HG02852 (cell line): ENCODE data around the gene UHRF2.
"Not testable (repeated sequence)": the region's sequence is repeated elsewhere in the genome, so short reads cannot be mapped to it uniquely, and the experiment has no call there.

Experiments used
- ATAC-seq: cut with Tn5 transposase; IDR thresholded peaks from one replicate; pipeline ENCODE4 v1.9.1; 2021; ENCODE audit warnings: mild to moderate bottlenecking, moderate library complexity; ENCODE audit not compliant: unreplicated experiment

The UHRF2 gene

DNA sequence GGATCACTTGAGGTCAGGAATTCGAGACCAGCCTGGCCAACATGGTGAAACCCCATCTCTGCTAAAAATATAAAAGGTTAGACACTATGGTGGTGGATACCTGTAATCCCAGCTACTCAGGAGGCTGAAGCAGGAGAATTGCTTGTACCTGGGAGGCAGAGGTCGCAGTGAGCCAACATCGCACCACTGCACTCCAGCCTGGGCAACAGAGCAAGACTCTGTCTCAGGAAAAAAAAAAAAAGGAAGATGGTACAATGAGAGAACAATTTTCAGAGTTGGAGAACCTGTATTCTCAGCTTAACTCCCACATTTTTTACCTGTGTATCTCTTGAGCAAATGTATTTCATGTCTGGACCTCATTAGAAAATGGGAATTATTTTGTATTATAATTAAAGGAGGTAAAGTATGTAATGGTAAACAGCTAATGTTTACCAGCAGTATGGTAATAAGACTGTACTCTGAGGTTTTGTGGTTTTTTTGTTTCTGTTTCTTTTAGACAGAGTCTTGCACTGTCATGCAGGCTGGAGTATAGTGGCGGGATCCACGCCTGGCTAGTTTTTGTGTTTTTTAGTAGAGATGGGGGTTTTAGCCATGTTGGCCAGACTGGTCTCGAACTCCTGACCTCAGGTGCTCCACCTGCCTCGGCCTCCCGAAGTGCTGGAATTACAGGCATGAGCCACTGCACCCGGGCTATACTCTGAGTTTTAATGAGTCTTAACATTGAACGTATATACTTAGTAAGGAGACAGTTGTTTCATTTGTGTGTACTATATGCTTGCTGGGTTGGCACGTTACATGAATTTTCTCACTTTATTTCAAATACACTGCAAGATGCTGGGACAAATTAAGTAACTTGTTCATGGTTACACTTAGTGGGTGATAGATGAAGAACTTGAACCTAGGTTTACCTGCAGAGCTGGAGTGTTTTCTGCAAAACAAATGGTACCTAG lies 16.2 kb downstream of the UHRF2 start:
- peak; percentile 94 for ATAC-seq

DNA sequence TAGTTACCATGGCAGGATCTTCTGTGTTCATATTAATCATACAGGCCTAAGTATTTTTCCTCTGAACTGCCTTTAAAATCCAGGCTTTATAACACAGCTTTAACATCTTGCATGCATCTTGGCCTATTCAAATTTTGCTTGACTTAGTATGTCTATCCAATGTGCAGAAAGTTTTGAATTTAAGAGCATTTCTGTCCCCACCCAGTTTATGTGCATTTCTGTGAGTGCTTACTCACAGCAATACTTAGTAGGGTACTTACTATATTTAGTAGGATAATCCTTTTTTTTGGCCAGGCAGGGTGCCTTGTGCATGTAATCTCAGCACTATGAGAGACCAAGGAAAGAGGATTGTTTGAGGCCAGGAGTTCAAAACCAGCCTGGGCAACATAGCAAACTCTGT lies 18.0 kb downstream of the UHRF2 start:
- ATAC-seq = no peak

DNA sequence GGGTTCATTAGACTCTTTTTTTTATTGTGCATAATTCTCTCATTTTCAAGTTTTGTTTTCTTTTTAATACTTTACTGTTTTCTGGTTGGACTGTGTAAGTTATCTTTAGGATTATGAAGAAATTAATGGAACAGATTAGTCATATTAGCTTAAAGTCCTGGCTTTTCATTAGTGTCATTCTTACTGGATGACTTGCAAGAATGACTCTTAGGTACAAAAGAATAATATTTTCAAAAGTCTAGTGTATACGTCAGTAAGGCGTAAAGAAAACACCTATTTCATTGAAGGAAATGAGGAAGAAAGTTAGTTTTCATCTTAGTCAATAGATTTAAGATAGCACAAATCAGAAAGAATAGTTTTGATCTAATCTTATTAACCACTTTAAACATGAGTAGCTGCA lies 20.4 kb downstream of the UHRF2 start:
- ATAC-seq = no peak

DNA sequence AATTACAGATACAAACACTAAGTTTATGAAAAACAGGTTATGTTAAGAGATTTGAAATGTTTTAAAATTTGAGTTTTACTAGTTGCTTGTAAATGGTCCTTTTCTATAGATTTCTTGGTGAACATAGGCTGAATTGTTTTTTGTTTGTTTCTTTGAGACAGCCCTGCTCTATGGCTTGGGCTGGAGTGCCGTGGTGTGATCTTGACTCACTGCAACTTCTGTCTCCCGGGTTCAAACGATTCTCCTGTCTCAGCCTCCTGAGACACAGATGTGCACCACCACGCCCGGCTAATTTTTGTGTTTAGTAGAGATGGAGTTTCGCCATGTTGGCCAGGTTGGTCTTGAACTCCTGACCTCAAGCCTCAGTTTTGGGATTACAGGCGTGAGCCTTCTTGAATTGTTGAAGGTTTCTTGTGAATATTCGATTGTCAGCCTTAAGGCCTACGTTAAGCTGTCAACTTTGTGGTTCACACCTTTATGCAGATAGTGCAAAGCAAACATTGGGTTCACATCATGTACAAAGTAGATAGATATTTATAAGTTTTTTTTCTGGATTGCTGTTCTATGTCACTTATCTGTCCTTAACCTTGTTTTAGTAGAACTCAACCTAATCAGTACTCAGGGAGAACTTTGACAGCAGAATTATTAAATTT lies 26.2 kb downstream of the UHRF2 start:
- no peak for ATAC-seq

GRCh38 chr9:6440405-6440804 lies 27.4 kb downstream of the UHRF2 start:
- ATAC-seq = no peak

GRCh38 chr9:6441269-6441668 lies 28.3 kb downstream of the UHRF2 start:
- ATAC-seq = no peak

- no peak for ATAC-seq
These were observed 30.7 kb downstream of the UHRF2 start for GRCh38 chr9:6443661-6444060.

DNA sequence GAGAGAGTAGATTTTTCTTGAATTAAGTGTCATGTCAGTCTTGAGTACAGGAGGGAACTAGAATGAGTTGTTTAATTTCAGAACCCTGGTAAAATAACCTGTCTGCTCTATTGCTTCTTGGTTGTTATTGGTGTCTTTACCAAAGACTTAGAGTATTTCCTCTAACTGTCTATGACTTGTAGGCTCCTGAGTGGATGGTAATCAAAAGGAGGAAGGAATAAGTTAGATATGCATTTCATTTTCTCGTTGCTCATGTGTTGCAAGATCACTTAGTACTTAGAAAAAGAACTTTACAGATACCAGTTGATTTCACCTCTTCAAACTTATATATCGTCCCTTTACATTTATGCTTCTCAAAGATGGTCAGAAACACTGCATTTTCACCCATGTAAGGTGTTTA lies 31.1 kb downstream of the UHRF2 start:
- no peak for ATAC-seq

DNA sequence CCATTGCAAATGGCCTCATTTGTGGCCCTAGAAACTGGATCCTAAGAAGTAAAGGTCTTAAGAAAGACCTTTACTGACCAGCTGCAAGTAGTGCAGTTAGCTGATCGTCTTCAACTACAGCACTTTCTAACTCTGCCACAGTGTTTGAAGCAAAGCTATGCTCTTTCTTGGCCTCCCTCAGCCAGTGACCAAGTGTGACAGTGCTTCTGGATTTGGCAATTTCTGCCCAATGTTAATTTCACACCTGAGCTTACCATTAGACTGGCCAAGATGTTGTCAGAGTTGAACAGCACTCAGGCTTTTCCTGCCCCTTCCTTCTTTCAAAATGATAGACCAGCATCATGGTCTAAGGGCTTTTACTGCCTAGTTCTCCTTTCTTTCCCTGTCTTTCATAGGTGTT lies 36.1 kb downstream of the UHRF2 start:
- no peak for ATAC-seq

DNA sequence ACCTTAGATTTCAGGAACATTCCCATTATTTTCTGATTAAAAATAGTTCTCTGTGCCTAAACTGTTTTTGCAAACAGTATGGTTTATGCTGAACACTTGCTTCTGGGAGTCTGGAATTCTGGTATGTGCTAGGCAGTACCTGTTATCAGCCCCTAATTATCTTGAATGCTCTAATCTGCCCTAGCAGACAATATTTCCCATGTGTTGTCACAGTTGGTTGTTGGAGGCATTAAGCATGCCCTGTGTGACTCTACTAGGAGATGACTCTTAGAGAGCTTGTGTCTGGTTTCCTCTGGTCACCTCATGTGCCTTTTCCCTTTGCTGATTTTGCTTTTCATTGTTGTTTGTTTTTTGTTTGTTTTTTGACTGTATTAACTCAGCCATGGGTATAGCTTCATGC lies 36.6 kb downstream of the UHRF2 start:
- ATAC-seq = no peak

- no peak for ATAC-seq
These were observed 37.8 kb downstream of the UHRF2 start for GRCh38 chr9:6450641-6451375.

DNA sequence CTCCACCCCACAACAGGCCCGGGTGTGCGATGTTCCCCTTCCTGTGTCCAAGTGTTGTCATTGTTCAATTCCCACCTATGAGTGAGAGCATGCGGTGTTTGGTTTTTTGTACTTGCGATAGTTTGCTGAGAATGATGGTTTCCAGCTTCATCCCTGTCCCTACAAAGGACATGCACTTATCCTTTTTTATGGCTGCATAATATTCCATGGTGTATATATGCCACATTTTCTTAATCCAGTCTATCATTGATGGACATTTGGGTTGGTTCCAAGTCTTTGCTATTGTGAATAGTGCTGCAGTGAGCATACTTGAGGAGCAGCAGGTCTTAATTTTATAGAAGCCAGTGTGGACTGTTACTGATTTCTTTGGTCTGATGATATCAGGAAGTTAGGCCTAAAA lies 42.3 kb downstream of the UHRF2 start:
- not testable (repeated sequence) for ATAC-seq

DNA sequence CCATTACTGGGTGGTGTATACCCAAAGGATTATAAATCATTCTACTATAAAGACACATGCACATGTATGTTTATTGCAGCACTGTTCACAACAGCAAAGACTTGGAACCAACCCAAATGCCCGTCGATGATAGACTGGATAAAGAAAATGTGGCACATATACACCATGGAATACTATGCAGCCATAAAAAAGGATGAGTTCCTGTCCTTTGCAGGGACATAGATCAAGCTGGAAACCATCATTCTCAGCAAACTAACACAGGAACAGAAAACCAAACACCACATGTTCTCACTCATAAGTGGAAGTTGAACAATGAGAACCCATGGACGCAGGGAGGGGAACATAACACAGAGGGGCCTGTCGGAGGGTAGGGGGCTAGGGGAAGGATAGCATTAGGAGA lies 45.7 kb downstream of the UHRF2 start:
- not testable (repeated sequence) for ATAC-seq

DNA sequence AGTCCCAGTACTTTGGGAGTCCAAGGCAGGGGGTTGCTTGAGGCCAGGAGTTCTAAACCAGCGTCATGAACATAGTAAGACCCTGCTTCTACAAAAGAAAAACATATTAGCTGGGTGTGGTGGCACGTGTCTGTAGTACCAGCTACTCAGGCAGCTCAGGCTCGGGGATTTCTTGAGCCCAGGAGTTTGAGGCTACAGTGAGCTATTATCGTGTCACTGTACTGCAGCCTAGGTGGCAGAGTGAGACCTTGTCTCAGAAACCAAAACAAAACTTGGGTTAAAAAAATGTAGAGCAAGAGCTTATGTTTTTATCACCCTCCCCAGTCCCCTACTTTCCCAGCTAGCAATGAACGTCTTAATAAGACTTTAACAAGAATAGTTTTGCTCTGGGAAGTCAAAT lies 46.7 kb downstream of the UHRF2 start:
- no peak for ATAC-seq

- no peak for ATAC-seq
These were observed 47.3 kb downstream of the UHRF2 start for GRCh38 chr9:6460189-6460768.

GRCh38 chr9:6461619-6462018 lies 48.6 kb downstream of the UHRF2 start:
- ATAC-seq = no peak

DNA sequence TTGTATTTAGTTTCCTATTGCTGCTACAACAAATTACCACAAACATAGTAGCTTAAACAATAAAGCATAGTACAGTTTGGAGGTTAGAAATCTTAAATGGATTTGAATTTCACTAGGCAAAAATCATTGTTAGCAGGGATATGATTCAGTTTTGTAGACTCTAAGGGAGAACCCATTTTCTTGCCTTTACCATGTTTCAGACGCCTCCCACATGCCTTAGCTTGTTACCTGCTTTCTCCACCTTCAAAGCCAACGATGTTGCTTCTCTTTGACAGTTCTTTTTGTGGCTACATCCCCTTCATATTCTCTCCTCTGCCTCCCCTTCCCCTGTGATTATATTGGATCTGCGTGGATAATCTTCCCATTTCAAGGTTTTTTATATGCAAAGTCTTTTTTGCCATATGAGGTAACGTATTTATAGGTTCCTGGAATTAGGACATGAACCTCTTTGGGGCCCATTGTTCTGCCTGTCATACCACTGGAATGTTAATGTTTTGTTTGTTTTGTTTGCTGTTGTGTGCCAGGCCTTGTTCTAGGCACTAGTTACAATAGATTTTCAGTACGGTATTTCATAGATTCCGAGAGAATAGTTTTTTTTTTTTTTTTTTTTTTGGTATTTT lies 54.1 kb downstream of the UHRF2 start:
- ATAC-seq = no peak

- no peak for ATAC-seq
These were observed 58.3 kb downstream of the UHRF2 start for GRCh38 chr9:6471231-6471850.

DNA sequence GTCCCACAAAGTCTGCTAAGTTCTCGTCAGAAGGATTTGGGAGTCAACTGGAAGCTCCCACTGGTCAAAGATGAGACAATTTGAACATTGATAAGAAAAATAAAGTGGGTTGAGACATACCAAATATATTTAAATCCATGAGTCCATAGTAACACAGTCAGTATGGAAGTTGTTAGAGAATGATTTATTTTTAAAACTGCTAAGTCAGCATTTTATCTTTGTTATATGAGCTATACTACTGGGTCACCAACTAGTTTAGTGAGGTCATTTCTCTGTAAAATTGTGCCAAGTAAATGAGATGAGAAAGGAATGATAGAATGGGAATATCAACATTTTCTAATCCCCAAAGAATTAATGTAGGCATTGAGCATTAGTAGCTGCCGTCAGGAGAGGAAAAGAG lies 60.2 kb downstream of the UHRF2 start:
- no peak for ATAC-seq

GRCh38 chr9:6479959-6480358 lies 67.0 kb downstream of the UHRF2 start:
- ATAC-seq = no peak
